Measurements from ENCODE around the gene WDPCP.
"Not testable (repeated sequence)": the region's sequence is repeated elsewhere in the genome, so short reads cannot be mapped to it uniquely, and the experiment has no call there.

Gene WDPCP, protein sequence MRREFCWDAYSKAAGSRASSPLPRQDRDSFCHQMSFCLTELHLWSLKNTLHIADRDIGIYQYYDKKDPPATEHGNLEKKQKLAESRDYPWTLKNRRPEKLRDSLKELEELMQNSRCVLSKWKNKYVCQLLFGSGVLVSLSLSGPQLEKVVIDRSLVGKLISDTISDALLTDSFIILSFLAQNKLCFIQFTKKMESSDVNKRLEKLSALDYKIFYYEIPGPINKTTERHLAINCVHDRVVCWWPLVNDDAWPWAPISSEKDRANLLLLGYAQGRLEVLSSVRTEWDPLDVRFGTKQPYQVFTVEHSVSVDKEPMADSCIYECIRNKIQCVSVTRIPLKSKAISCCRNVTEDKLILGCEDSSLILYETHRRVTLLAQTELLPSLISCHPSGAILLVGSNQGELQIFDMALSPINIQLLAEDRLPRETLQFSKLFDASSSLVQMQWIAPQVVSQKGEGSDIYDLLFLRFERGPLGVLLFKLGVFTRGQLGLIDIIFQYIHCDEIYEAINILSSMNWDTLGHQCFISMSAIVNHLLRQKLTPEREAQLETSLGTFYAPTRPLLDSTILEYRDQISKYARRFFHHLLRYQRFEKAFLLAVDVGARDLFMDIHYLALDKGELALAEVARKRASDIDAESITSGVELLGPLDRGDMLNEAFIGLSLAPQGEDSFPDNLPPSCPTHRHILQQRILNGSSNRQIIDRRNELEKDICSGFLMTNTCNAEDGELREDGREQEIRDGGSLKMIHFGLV

DNA sequence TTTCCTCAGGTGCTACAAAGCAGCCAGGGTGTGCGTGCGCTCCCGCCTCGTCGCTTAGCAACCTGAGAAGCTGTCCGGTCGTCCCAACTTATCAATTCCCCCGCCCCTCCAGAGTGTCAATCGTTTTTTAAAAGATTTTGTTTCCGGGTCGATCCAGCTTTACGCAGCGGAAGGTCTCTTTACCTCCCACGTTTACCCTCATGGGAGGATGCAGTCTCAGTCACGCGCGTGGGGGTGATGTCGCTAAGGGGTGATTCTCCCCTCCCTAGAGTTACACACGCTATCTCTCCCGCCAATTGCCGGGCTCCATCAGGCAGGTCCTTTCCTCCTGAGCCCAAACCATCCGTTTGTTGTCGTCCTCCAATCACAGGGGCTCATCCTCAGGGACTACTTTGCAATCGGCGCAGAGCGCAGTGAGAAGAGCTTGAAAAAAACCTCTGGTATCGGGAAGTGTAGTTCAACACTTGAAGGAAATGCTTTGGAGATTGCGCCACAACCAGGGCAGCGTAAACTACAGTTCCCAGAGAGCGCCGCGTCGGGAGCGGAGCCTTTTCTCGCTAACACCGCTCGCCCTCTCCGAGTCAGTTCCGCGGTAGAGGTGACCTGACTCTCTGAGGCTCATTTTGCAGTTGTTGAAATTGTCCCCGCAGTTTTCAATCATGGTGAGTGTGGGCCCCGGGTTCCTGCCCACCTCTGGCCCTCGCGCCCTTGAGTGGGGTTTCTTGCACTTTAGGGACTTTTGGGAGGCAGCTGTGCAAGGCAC lies at the start of gene WDPCP, which contains the start of gene MDH1:
Gene WDPCP (minus strand): TSS at position 93 of the 763 bp plus-strand sequence. CDS start 206 bp downstream, outside the sequence.
Gene MDH1 (plus strand): TSS at position 579 of the 763 bp plus-strand sequence. CDS start 81 bp downstream, at position 660.
- DNase-seq (ENCODE audit: low read depth in 2 of 2): peak; percentile 78 to 80

DNA sequence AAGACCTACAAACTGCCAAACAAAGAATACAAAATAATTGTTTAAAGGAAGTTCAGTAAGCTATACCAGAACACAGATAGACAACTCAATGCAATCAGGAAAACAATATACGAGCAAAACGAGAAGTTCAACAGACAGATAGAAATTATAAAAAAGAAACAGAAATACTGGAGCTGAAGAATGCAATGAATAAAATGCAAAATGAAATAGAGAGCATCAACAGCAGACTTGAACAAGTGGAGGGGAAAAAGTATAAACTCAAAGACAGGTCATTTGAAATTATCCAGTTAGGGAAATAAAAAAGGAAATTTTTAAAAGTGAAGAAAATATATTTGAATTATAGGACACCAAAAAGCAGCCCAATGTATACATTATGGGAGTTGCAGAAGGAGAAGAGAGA lies 44.1 kb upstream of the WDPCP start:
- no peak for DNase-seq (ENCODE audit: low read depth in 2 of 2)

DNA sequence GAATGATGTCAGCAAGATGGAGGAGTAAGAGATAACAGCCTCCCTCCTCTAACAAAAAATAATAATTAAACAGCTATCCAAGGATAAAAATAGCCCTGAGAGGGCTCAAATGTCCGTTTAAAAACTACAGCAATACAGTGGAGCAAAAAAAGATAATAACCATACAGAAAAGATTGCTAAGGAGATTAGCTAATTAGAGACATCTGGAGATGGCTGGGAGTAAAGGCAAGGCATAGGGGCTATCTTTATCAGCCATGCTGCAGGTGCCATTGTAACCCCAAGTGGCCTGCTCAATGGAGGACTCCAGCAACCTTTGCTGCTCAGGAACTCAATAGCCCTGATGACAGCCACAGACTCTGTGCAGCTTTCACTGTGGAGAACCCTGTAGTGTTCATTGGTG lies 43.2 kb upstream of the WDPCP start:
- no peak for DNase-seq (ENCODE audit: low read depth in 2 of 2)

DNA sequence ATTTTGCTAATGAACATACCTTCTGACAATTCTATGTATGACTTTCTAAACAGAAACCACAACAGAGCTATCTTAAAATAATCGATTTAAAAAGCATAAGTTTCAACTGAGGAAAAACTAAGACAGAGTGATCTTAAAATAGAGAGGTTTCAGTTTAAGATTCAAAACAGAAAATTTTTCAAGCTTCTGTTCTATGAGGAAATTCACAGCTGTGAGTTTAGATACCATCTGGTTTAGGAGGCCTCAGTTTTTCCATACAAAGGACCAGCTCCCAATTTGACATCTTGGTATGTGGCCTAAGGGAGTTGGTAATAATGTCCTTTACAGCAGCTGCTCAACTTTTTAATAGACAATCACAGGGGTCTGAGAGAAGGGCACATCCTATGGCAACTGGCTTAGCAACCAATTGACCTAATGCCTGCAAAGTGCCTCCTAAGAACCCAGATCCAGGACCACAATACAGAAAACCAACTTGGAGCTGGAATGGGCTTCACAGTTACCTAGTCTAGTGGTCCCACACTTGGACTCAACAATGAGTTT lies 40.2 kb upstream of the WDPCP start:
- DNase-seq (ENCODE audit: low read depth in 2 of 2): no peak

DNA sequence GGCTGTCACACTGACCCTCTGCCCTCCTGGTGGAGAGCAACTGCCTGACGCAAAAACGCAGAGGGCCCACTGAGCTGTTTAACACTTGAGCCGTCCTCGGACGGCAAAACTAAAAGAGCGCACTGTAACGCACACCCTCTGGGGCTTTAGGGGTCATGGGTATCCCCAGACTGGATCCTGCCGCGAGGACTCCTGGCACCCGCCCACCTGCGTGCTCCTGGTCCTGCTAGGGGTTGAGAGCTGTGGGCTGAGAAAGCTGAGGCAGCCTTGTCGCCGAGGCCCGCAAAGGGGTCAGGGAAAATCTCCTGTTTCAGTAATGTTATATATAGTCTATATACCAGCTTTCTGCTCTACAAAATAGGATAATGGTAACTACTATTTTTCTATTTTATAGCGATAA lies 39.6 kb upstream of the WDPCP start:
- no peak for DNase-seq (ENCODE audit: low read depth in 2 of 2)

DNA sequence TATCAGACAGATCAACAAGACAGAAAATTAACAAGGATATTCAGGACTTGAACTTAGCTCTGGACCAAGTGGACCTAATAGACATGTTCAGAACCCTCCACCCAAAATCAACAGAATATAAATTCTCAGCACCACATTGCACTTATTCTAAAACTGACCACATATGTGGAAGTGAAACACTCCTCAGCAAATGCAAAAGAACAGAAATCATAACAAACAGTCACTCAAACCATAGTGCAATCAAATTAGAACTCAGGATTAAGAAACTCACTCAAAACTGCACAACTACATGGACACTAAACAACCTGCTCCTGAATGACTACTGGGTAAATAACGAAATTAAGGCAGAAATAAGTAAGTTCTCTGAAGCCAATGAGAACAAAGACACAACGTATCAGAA lies 35.5 kb upstream of the WDPCP start:
- not testable (repeated sequence) for DNase-seq (ENCODE audit: low read depth in 2 of 2)

DNA sequence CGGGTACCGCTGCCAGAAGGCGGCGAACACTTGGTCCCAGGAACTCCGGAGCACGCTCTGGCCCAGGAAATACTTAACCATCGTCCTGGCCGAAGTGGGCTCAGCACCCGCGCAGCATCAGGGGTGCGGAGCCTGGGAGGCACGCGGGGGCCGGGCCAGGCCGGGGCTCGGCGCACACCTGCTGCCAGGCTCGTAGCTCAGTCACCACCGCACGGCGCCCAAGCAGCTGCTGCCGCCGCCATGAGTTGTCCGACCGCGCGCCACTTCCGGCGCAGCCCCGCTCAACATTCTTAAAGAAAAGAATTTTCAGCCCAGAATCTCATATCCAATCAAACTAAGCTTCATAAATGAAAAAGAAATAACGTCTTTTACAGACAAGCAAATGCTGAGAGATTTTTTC lies 34.5 kb upstream of the WDPCP start:
- no peak for DNase-seq (ENCODE audit: low read depth in 2 of 2)

DNA sequence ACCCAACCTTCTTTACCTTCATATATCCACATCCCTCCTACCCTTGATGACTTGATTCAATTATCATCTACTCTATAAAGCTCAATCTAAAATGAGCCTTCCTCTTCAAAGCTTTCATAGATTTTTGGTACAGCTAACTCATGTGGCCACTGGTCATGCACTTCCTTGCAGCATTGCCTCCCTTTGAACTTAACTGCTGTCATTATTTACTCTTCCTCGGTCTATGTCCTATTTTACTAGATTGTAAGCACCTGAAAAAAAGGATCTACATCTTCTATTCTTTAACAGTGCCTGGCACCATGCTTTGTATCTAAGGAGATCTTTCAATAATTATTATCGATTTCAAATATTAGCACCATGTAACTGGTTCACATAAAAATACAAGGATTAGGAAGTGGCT lies 31.1 kb upstream of the WDPCP start:
- no peak for DNase-seq (ENCODE audit: low read depth in 2 of 2)

DNA sequence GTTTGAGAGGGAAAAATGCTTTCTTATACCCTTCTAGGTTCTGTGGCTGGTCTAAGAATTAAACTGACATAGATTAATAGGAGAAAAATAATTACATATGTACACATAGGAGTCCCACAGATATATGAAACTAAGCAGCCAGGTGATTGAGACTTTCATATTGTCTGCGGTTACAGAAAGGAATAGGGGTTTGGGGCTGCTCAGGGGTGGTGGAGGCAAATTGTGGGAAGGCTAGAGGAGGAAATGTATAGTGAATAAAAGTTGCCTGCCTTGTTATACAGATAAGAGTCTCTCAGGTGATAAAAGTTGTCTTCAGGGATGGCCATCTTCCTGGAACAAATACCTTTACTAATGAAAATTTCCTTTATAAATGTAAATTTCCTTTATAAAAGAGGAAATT lies 29.1 kb upstream of the WDPCP start:
- DNase-seq (ENCODE audit: low read depth in 2 of 2): no peak

DNA sequence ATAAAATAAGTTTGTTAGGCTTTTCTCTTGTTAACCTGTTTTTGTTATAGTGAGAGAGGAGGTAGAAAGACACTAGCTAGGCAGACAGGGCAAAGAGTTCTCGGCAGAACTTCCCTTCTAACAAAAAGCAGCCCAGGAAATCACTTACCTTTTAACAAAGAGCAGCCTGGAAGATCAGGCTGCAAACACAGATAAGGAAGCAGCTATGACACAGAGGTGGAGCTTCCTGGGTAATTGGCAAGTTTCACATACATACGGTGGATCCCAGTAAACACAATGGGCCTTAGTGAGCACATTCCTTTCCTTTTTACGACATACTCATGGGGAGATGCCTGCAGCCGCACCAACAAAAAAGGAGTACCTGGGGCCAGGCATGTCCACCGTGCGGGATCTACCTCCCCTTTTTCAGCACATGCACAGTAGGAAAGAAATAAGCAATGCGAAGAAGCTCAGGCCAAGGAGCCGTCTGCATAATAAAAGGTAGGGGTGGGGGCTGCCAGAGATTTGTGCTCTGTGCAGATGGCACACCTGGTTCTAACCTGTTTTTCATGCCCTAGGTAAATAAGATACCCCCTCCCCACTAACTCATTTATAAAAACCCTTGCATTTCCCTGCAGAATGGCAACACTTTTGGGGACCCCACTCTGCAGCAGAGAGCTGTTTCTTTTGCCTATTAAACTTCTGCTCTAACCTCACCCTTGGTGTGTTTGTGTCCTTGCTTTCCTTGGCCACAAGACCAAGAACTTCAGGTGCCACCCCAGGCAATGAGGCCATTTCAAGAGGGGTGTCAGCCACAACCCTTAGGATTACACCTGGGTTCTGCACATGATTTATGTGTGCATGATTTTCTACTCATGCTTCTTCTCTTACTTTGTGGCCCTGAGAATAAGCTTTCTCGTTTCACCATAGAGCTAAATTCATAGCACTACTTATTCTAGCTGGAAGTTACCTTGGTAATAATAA lies 27.0 kb upstream of the WDPCP start:
- no peak for DNase-seq (ENCODE audit: low read depth in 2 of 2)

DNA sequence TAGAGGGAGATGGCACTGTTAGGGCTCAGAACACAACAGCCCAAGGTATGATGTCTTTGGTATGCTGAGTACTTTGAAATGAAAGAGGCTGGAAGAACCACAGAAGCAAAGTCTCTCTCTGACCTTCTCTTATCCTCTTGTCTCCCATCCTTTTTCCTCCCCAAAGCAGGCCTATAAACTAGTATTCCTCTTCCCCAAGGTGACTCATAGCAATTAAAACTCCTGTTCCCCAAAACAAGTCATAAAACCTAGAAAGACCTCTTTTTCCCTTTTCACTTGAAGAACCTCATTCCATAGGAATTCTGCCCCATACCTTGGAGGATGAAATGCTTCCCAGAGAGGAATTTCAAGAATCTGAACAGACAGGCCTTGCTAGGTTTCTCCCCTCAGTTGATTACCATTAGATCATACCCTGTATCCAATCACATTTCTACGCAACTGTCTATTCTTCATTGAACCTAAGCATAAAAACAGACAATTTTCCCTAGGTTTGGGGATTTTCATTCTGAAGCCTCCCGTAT lies 26.2 kb upstream of the WDPCP start:
- DNase-seq (ENCODE audit: low read depth in 2 of 2): no peak

DNA sequence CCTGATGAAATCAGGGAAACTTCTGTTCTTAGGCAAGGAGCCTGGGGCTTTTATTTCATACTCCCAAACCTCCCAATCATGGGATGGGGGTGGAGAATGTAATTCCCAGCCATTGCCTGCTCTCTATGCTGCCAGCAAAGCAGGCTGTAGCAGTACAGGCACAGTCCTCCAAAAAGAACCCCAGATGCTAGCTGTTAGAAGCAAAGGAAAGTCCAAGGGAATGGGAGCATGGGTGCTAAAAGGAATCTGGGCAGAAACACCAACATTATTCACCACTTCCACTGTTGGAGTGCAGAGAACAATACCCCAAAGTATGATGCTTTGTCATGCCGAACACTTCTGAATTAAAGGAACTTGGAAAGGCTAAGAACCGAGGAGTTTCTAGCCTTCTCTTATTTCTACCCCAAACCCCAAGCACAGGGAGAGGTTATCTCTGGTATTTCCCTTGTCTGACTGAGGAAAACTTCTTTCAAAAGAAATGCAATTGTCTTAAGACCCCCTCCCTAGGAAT lies 25.2 kb upstream of the WDPCP start:
- no peak for DNase-seq (ENCODE audit: low read depth in 2 of 2)

DNA sequence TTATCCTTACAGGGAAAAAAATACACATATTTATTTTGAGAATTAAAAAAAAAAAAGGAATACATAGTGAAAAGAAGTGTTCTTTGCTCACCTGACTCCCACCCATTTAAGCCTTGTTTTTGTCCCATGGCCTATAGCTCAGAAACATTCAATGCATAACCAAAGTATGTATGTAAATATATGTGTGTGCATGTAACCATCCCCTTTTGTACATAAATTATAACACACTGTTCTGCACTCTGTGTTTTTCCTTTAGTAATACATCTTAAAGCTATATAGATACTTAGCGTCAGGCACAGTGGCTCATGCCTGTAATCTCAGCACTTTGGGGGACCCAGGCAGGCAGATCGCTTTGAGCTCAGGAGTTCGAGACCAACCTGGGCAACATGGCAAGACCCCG lies 22.2 kb upstream of the WDPCP start:
- DNase-seq (ENCODE audit: low read depth in 2 of 2): no peak

DNA sequence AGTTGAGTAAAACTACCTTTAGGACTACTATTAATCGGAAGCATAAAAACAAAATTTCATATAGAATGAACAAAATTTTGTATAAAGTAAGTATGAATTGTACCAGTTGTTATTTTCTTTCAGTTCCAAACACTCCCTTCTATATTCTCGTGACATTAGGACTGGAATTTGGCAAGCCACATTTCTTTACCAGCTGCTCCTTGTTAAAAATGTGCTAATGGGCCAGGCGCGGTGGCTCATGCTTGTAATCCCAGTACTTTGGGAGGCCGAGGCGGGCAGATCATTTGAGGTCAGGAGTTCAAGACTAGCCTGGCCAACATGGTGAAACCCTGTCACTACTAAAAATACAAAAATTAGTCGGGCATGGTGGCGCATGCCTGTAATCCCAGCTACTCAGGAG lies 20.6 kb upstream of the WDPCP start:
- not testable (repeated sequence) for DNase-seq (ENCODE audit: low read depth in 2 of 2)

DNA sequence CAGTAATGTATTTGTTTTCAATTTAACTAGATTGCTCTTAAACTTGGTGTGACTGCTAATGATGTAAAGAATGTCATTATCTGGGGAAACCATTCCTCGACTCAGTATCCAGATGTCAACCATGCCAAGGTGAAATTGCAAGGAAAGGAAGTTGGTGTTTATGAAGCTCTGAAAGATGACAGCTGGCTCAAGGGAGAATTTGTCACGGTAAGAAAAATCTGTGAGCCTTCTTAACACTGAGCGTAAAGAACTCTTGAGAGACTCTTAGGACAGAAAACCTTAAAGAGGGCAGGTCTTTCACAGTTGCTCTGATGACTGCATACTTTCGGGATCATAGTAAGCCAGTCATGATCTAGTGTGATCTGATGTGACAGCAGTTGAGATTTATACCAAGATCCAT lies 16.4 kb upstream of the WDPCP start:
- DNase-seq (ENCODE audit: low read depth in 2 of 2): no peak

DNA sequence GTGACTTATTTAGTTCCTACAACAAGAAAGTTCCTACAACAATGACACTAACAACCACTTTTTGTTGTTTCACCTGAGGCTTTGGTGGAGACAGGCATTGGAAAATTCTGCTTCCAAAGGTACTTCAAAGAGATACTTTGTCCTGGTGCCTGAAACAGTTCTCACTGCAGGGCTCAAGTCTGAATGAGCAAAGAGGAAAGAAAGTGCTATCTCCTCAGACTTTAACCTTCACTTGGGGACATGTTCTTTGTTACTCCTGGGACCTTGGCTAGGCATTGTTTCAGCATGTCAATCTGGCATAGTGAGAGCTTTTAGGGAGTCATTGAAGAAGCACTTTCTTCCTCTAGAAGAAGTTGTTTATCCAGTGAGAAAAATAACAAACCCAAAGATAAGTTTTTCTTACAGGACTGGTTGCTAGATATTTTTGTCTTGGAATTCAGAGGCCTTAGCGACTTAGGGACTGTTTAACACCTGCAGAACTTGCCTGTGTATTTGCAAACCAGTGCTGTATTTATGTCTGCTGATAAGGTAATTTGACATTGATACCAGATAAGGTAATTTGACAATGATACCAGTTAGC lies 12.7 kb upstream of the WDPCP start:
- no peak for DNase-seq (ENCODE audit: low read depth in 2 of 2)

DNA sequence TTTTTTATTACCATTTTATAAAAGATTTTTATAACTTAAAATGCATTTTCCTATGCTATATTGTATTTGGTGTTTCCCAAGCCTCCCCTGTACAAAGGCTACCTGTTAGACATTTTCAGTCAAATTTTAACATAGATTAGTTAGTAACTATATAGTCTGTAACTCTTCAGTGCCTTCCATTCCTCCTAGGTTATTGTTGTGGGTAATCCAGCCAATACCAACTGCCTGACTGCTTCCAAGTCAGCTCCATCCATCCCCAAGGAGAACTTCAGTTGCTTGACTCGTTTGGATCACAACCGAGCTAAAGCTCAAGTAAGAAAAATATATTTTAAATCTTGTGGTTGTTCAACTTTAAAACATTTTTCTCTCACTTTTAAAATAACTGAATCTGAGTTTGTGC lies 10.7 kb upstream of the WDPCP start:
- no peak for DNase-seq (ENCODE audit: low read depth in 2 of 2)

DNA sequence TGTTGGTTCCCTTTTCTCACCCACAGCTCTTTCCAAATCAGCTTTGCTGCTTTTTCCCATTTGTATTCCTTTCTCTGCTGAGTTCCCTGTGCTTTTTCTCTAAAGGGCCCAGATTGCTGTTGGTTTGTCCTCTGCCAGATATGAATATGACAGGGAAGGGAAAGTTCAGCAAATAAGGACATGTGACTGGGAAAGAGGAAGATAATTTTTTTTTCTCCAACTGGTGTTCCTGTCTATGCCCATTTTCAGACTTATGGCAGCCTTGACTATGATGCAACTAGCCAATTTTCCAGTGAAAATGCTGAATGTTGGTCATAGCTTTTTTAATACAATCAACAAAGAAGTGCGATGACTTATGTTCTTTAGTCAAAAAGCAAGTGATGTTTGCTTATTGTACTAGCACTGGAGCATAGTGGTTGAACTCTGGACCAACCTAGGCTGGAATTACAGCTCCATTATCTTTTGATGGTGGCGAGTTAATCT lies 8.2 kb upstream of the WDPCP start:
- no peak for DNase-seq (ENCODE audit: low read depth in 2 of 2)

DNA sequence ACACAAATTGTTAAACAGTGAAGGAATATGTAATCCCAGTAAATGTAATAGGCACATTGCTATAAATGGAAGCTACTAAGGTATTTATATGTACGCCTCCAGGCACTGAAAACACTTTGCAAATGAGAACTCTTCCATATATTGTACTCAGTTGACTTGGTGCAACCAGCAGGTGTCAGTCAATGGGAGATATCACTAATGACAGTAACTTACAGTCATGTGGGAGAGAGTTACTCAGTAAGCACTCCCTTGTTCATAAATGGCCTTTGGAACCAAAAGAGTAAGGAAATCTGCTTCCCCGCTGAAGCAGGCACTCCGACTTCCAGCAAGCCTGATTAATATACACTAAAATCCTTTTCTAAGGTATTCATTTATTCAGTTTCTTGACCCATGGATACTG lies 6.4 kb upstream of the WDPCP start:
- DNase-seq (ENCODE audit: low read depth in 2 of 2): no peak

All from stimulated activated CD8-positive, alpha-beta memory T cell treated with anti-CD3 and anti-CD28 coated beads, Interleukin-7, amount 100 ng/mL, for 1 hour (primary cell).